Panc1 (cell line): Measurements from ENCODE around the gene ERMAP. TPM values are rescaled to one million over a fixed set of nuclear protein-coding genes. Genes with fewer than 3 reads are reported as not detected.

Experiments used
- ATAC-seq: fragments of 200-7000 bp; cut with Tn5 transposase; 2 replicates; pipeline ENCODE4 v1.9.1; 2020; ENCODE audit warnings: mild to moderate bottlenecking, moderate library complexity
- BruUV-seq: library from RNA; stranded (reverse); fragments of 400-500 nt; replicated peaks from 2 replicates; lab custom pipeline; 2021; lab: Mats Ljungman, UMichigan
- CTCF ChIA-PET: fragments of 300-600 bp; sonication (Branson Sonifier 250); formaldehyde crosslinking; loops from one replicate; lab custom pipeline; 2022; ENCODE audit warnings: antibody characterized with exemption; lab: Charles Lee
- POLR2A ChIA-PET: fragments of 300-600 bp; sonication (Branson Sonifier 250); formaldehyde crosslinking; loops from one replicate; lab custom pipeline; 2022; ENCODE audit warnings: antibody characterized with exemption; lab: Charles Lee
- DNase-seq: peaks from one replicate; pipeline ENCODE4 v3.0.0-alpha.2; 2010; ENCODE audit warnings: low read depth, low spot score
- H3K27ac ChIP-seq: 2 replicates; pipeline ENCODE4 v1.5.1; 2011; ENCODE audit warnings: mild to moderate bottlenecking, low read length, inconsistent platforms
- H3K27me3 ChIP-seq: fragments of 200-500 bp; sonication (Bioruptor generic); 2 replicates; pipeline ENCODE4 v1.6.0; 2014; ENCODE audit warnings: low read length, inconsistent platforms; ENCODE audit not compliant: control insufficient read depth, insufficient read depth
- H3K36me3 ChIP-seq: fragments of 200-500 bp; sonication (Bioruptor generic); 2 replicates; pipeline ENCODE4 v1.5.1; 2014; ENCODE audit warnings: inconsistent platforms, mild to moderate bottlenecking, low read length, moderate library complexity; ENCODE audit not compliant: control insufficient read depth, insufficient read depth
- H3K4me1 ChIP-seq: 2 replicates; pipeline ENCODE4 v1.5.1; 2011; ENCODE audit warnings: inconsistent platforms, mild to moderate bottlenecking, low read length, moderate library complexity; ENCODE audit not compliant: control insufficient read depth, insufficient read depth
- H3K4me3 ChIP-seq, 2 experiments: 2 replicates each; pipeline ENCODE4 v1.5.1; 2011 to 2012; ENCODE audit warnings: low read depth in 2 of 2, low read length in 2 of 2, mild to moderate bottlenecking in 2 of 2, inconsistent platforms in 1 of 2, moderate library complexity in 1 of 2
- H3K9me3 ChIP-seq: fragments of 200-500 bp; sonication (Bioruptor generic); 2 replicates; pipeline ENCODE4 v1.5.1; 2014; ENCODE audit warnings: low read depth, mild to moderate bottlenecking, inconsistent platforms, low read length, moderate library complexity; ENCODE audit not compliant: control insufficient read depth, insufficient read depth
- POLR2AphosphoS5 ChIP-seq: IDR thresholded peaks from 2 replicates; pipeline ENCODE4 v1.6.1; 2012; ENCODE audit warnings: mild to moderate bottlenecking, low read depth, low read length, moderate library complexity
- SIN3A ChIP-seq: IDR thresholded peaks from 2 replicates; pipeline ENCODE4 v1.6.1; 2012; ENCODE audit warnings: low read depth, mild to moderate bottlenecking, low read length, moderate library complexity, borderline replicate concordance; ENCODE audit not compliant: insufficient read depth
- TCF7L2 ChIP-seq: IDR thresholded peaks from 2 replicates; pipeline ENCODE4 v1.6.1; 2011; ENCODE audit warnings: mild to moderate bottlenecking, low read depth, low read length, inconsistent platforms
- in situ Hi-C: cut with HindIII; loops from 2 replicates; pipeline ENCODE4 v1.10.0; 2016; ENCODE audit warnings: low sequenced_read_pairs, low pct_unique_long_range_greater_than_20kb
- intact Hi-C: fragments of 100-400 bp; cut with micrococcal nuclease; formaldehyde crosslinking; loops from one replicate; pipeline ENCODE4 v1.10.0; 2022; ENCODE audit not compliant: unreplicated experiment
- total RNA-seq: library from RNA; stranded (reverse); gene quantifications from one replicate; pipeline ENCODE4 v1.2.1, GENCODE V29; 2021; ENCODE audit not compliant: unreplicated experiment
- TF ChIP-seq, protein P1 (sequence below): fragments of 450-650 bp; IDR thresholded peaks from 2 replicates; pipeline ENCODE4 v1.5.1; 2017; ENCODE audit warnings: mild to moderate bottlenecking
- TF ChIP-seq, protein P2 (sequence below), 2 experiments: IDR thresholded peaks; 2 replicates each; pipeline ENCODE4 v1.6.1; 2011 to 2012; ENCODE audit warnings: low read depth in 2 of 2, control low read depth in 1 of 2, low read length in 1 of 2, mild to moderate bottlenecking in 1 of 2, moderate library complexity in 1 of 2; ENCODE audit not compliant: insufficient read depth in 1 of 2

The ERMAP gene
- total RNA-seq, 1 experiment from 2014 or later: 15.3 TPM

DNA sequence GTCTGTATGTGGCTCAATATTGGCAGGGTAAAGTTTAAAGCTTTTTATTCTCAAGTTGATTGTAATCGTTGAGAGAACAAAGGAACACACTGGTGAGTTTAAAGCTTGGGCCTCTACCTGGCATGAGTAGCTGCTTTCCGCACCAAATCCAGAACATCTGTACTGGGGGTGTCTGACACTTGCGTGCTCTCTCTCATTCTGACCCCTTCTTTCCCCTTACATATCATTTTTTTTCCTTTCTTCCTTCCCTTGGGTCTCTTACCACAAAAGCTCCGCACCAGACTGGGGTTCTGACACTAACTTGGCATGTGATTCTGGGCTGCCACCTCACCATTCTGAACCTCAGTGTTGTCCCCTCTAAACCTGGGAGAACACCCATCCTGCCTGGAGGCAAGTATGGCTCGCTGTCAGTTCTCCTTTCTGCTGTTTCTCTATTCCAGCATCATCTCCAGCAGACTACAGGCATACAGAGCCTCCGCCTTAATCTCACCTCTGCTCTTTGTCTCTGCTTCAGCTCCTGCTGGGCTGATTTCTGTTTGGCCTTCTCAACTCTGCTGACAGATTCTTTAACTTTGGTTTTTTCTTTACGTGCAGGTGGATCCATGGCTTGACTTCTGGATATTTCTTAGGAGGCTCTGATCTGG is 859 bp upstream of the ERMAP start:
- POLR2A ChIA-PET: no interaction called here
- Histone ChIP-seq H3K27ac (peak overlapping the region; percentile 87), H3K4me1 (peaks cover 15% of the 10 kb centered on the region), H3K27me3 (no peaks in the 10 kb centered on the region), H3K36me3 (no peaks in the 10 kb centered on the region; the same call in 1 of the 2 replicates), H3K9me3 (no peaks in the 10 kb centered on the region), H3K4me3 (peak overlapping the region; percentile 63 to 71)
- CTCF ChIA-PET: interaction anchor here (0.6 to 1.0 kb wide), 2 partner anchors 9 to 258 kb away, joined by 4 to 6 read pairs; no protein-coding TSS in a partner anchor
- in situ Hi-C loops (no loop called here), intact Hi-C loops (no loop called here)
- TSS peak; percentile 86 for BruUV-seq
- TF ChIP-seq, protein P1, sequence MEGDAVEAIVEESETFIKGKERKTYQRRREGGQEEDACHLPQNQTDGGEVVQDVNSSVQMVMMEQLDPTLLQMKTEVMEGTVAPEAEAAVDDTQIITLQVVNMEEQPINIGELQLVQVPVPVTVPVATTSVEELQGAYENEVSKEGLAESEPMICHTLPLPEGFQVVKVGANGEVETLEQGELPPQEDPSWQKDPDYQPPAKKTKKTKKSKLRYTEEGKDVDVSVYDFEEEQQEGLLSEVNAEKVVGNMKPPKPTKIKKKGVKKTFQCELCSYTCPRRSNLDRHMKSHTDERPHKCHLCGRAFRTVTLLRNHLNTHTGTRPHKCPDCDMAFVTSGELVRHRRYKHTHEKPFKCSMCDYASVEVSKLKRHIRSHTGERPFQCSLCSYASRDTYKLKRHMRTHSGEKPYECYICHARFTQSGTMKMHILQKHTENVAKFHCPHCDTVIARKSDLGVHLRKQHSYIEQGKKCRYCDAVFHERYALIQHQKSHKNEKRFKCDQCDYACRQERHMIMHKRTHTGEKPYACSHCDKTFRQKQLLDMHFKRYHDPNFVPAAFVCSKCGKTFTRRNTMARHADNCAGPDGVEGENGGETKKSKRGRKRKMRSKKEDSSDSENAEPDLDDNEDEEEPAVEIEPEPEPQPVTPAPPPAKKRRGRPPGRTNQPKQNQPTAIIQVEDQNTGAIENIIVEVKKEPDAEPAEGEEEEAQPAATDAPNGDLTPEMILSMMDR: no peak
- TF ChIP-seq, protein P2, sequence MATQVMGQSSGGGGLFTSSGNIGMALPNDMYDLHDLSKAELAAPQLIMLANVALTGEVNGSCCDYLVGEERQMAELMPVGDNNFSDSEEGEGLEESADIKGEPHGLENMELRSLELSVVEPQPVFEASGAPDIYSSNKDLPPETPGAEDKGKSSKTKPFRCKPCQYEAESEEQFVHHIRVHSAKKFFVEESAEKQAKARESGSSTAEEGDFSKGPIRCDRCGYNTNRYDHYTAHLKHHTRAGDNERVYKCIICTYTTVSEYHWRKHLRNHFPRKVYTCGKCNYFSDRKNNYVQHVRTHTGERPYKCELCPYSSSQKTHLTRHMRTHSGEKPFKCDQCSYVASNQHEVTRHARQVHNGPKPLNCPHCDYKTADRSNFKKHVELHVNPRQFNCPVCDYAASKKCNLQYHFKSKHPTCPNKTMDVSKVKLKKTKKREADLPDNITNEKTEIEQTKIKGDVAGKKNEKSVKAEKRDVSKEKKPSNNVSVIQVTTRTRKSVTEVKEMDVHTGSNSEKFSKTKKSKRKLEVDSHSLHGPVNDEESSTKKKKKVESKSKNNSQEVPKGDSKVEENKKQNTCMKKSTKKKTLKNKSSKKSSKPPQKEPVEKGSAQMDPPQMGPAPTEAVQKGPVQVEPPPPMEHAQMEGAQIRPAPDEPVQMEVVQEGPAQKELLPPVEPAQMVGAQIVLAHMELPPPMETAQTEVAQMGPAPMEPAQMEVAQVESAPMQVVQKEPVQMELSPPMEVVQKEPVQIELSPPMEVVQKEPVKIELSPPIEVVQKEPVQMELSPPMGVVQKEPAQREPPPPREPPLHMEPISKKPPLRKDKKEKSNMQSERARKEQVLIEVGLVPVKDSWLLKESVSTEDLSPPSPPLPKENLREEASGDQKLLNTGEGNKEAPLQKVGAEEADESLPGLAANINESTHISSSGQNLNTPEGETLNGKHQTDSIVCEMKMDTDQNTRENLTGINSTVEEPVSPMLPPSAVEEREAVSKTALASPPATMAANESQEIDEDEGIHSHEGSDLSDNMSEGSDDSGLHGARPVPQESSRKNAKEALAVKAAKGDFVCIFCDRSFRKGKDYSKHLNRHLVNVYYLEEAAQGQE (IDR thresholded peaks at IDR 0.05; ENCODE audit: insufficient read depth in 1 of 2, low read depth in 2 of 2, low read length in 1 of 2): no peak
- no peak for TF ChIP-seq SIN3A
- no peak for TF ChIP-seq TCF7L2
- TF ChIP-seq POLR2AphosphoS5: no peak
- DNase-seq (peak; percentile 18), ATAC-seq (peak; percentile 12; the same call in 1 of the 2 replicates)

DNA sequence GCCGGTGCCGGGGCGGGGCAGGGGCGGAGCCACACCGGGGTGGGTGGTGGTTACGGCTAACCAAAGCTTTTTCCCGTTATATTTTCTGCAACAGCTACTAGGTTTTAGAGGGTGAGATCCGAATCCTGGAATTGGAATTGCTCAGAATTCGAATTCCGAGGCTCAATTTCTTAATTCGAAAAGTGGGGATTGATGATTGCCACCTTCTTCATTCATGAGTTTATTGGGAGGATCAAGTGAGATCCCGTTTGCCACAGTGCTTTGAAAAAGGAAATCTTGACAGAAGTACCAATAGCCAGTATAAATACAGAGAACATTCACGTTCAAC is 482 bp downstream of the ERMAP start:
- BruUV-seq: no TSS peak
- peak overlapping the region; percentile 63 to 71 for H3K4me3 ChIP-seq
- no peak; the same call in 1 of the 2 replicates for ATAC-seq
- intact Hi-C loops (no loop called here), in situ Hi-C loops (no loop called here)
- H3K27ac ChIP-seq: peak overlapping the region; percentile 91
- no peaks in the 10 kb centered on the region for H3K27me3 ChIP-seq
- no peaks in the 10 kb centered on the region; the same call in 1 of the 2 replicates for H3K36me3 ChIP-seq
- no peaks in the 10 kb centered on the region for H3K9me3 ChIP-seq
- no peak for TF ChIP-seq TCF7L2
- TF ChIP-seq, protein P2 (IDR thresholded peaks at IDR 0.05; ENCODE audit: insufficient read depth in 1 of 2, low read depth in 2 of 2, low read length in 1 of 2): no peak
- TF ChIP-seq POLR2AphosphoS5: no peak
- no peak for TF ChIP-seq SIN3A
- TF ChIP-seq, protein P1: no peak
- peak; percentile 28 for DNase-seq
- POLR2A ChIA-PET: interaction anchor here (0.6 kb wide), 2 partner anchors 19 to 90 kb away, joined by 3 to 4 read pairs; no protein-coding TSS in a partner anchor
- H3K4me1 ChIP-seq: peaks cover 15% of the 10 kb centered on the region
- CTCF ChIA-PET: interaction anchor here (0.5 kb wide), 1 partner anchor 47 kb away, joined by 5 read pairs; no protein-coding TSS in a partner anchor
